NCI-H1417 treated with DMSO at 0.1 percent for 48 hours (cell line): ENCODE measurements around the gene PNPLA6.
"Not testable (repeated sequence)": the region's sequence is repeated elsewhere in the genome, so short reads cannot be mapped to it uniquely, and the experiment has no call there.

Experiments used
- DNase-seq: peaks from one replicate; lab custom pipeline; 2025; lab: John Stamatoyannopoulos, UW

Gene PNPLA6

GRCh38 chr19:7556696-7557315 lies 21.3 kb downstream of the PNPLA6 start:
- no peak for DNase-seq

GRCh38 chr19:7558667-7559066 lies 23.1 kb downstream of the PNPLA6 start:
- DNase-seq: no peak

GRCh38 chr19:7559102-7559501 lies 23.6 kb downstream of the PNPLA6 start:
- no peak for DNase-seq

GRCh38 chr19:7560255-7560654 lies 24.7 kb downstream of the PNPLA6 start:
- DNase-seq: no peak

- no peak for DNase-seq
These were observed 25.8 kb downstream of the PNPLA6 start for GRCh38 chr19:7561325-7561724.

GRCh38 chr19:7562646-7563393 lies 27.3 kb downstream of the PNPLA6 start:
- DNase-seq: no peak

GRCh38 chr19:7564866-7565265 lies 29.3 kb downstream of the PNPLA6 start:
- DNase-seq: no peak

- no peak for DNase-seq
These were observed 29.8 kb downstream of the PNPLA6 start for GRCh38 chr19:7565332-7565731.

- no peak for DNase-seq
These were observed 35.2 kb downstream of the PNPLA6 start for GRCh38 chr19:7570761-7571160.

GRCh38 chr19:7575434-7576040 lies 40.0 kb downstream of the PNPLA6 start:
- no peak for DNase-seq

- DNase-seq: not testable (repeated sequence)
These were observed 41.9 kb downstream of the PNPLA6 start for GRCh38 chr19:7577422-7577821.

- DNase-seq: no peak
These were observed 42.6 kb downstream of the PNPLA6 start for GRCh38 chr19:7578127-7578526.

GRCh38 chr19:7579182-7579581 lies 43.7 kb downstream of the PNPLA6 start:
- DNase-seq: no peak

GRCh38 chr19:7582446-7582845 lies 46.9 kb downstream of the PNPLA6 start:
- no peak for DNase-seq

GRCh38 chr19:7589822-7590221 lies 54.3 kb downstream of the PNPLA6 start:
- DNase-seq: no peak

GRCh38 chr19:7590256-7590655 lies 54.7 kb downstream of the PNPLA6 start:
- DNase-seq: no peak

- peak; percentile 47 for DNase-seq
These were observed 60.1 kb downstream of the PNPLA6 start, which contains the start of gene CAMSAP3 for GRCh38 chr19:7595466-7596133. Gene CAMSAP3, plus strand, starts transcription at chr19:7595863. Its CDS starts 140 bp downstream, at chr19:7596003.

- DNase-seq: no peak
These were observed 60.9 kb downstream of the PNPLA6 start for GRCh38 chr19:7596211-7596937.

GRCh38 chr19:7597689-7598088 lies 62.2 kb downstream of the PNPLA6 start:
- no peak for DNase-seq

- DNase-seq: no peak
These were observed 62.7 kb downstream of the PNPLA6 start for GRCh38 chr19:7598180-7598579.

GRCh38 chr19:7600721-7601120 lies 65.2 kb downstream of the PNPLA6 start:
- no peak for DNase-seq
